22Rv1 (cell line): ENCODE data around the gene TLR9.

Experiments used
- ZFX ChIP-seq: fragments of 450-650 bp; IDR thresholded peaks from 2 replicates; pipeline ENCODE4 v1.6.1; 2017; ENCODE audit warnings: antibody characterized with exemption, borderline replicate concordance
- TF ChIP-seq, protein P1 (sequence below): fragments of 450-650 bp; IDR thresholded peaks from 2 replicates; pipeline ENCODE4 v1.5.1; 2017; ENCODE audit warnings: mild to moderate bottlenecking

DNA sequence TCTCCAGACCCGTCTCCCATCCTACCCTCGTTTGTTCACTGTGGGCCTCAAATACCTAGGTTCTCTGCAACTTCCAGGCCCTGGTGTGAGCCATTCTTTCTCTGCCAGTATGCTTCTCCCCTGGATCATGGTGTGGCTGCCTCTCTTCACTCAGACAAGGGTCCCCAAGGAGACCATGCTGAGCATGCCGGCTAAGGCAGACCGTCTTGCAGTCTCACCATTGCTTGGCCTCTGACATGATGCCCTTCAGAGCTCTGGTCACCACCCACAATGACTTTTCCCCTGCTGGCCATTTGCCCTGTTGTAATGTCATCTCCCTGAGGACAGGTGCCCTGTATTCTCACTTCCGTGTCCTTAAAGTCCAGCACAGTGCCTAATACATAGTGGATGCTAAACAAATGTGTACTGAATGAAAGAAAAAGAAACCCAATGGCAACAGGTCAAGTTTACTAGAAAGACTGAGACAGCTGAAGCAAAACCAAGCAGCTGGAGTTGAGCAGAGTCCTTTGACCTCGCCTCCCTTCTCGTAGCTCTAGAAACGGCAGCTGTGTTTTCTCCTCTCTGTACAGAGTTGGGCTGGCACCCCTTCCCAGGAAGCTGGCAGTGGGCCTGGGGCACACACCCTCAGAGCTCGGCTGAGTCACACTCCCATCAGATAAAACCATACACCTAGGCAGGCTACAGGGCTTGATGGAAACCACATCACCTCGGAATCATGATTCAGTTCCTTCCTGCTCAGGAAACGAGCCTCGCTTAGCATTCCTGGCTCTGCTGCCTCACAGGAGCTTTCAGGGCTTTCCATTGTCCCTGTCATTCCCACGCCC is 8.6 kb downstream of the TLR9 start:
- TF ChIP-seq, protein P1, sequence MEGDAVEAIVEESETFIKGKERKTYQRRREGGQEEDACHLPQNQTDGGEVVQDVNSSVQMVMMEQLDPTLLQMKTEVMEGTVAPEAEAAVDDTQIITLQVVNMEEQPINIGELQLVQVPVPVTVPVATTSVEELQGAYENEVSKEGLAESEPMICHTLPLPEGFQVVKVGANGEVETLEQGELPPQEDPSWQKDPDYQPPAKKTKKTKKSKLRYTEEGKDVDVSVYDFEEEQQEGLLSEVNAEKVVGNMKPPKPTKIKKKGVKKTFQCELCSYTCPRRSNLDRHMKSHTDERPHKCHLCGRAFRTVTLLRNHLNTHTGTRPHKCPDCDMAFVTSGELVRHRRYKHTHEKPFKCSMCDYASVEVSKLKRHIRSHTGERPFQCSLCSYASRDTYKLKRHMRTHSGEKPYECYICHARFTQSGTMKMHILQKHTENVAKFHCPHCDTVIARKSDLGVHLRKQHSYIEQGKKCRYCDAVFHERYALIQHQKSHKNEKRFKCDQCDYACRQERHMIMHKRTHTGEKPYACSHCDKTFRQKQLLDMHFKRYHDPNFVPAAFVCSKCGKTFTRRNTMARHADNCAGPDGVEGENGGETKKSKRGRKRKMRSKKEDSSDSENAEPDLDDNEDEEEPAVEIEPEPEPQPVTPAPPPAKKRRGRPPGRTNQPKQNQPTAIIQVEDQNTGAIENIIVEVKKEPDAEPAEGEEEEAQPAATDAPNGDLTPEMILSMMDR, result no peak
- TF ChIP-seq ZFX, result no peak
